Smooth muscle cell (in vitro differentiated cells): ENCODE measurements around the gene CSTPP1. TPM values are rescaled to one million over a fixed set of nuclear protein-coding genes. Genes with fewer than 3 reads are reported as not detected.

Experiments
- DNase-seq: peaks from one replicate; lab custom pipeline; 2025; ENCODE audit not compliant: unreplicated experiment; lab: John Stamatoyannopoulos, UW
- H2AFZ ChIP-seq: fragments of 200-600 bp; sonication (generic); 2 replicates; pipeline ENCODE4 v1.6.0; 2016; ENCODE audit warnings: antibody characterized with exemption, low read depth, mild to moderate bottlenecking
- H3F3A ChIP-seq: fragments of 200-600 bp; sonication (generic); 2 replicates; pipeline ENCODE4 v1.6.0; 2017; ENCODE audit warnings: antibody characterized with exemption, low read depth
- H3K27ac ChIP-seq: fragments of 200-600 bp; sonication (generic); 2 replicates; pipeline ENCODE4 v1.5.1; 2016; ENCODE audit warnings: low read depth, mild to moderate bottlenecking
- H3K27me3 ChIP-seq: fragments of 200-600 bp; sonication (generic); 2 replicates; pipeline ENCODE4 v1.6.1; 2016; ENCODE audit warnings: low read depth, mild to moderate bottlenecking
- H3K36me3 ChIP-seq: fragments of 200-600 bp; sonication (generic); 2 replicates; pipeline ENCODE4 v1.5.1; 2016; ENCODE audit warnings: low read depth
- H3K4me1 ChIP-seq: fragments of 200-600 bp; sonication (generic); 2 replicates; pipeline ENCODE4 v1.5.1; 2016; ENCODE audit warnings: low read depth
- H3K4me2 ChIP-seq: fragments of 200-600 bp; sonication (generic); 2 replicates; pipeline ENCODE4 v1.6.0; 2016; ENCODE audit warnings: mild to moderate bottlenecking
- H3K4me3 ChIP-seq: fragments of 200-600 bp; sonication (generic); 2 replicates; pipeline ENCODE4 v1.5.1; 2016; ENCODE audit warnings: mild to moderate bottlenecking
- H3K79me2 ChIP-seq: fragments of 200-600 bp; sonication (generic); 2 replicates; pipeline ENCODE4 v1.6.0; 2016; ENCODE audit warnings: low read depth, mild to moderate bottlenecking
- H3K9ac ChIP-seq: fragments of 200-600 bp; sonication (generic); 2 replicates; pipeline ENCODE4 v1.6.0; 2016; ENCODE audit warnings: low read depth
- H3K9me3 ChIP-seq: fragments of 200-600 bp; sonication (generic); replicated peaks from 2 replicates; pipeline ENCODE4 v1.5.1; 2016; ENCODE audit warnings: low read depth
- H4K20me1 ChIP-seq: fragments of 200-600 bp; sonication (generic); 2 replicates; pipeline ENCODE4 v1.6.0; 2016; ENCODE audit warnings: low read depth
- CTCF ChIP-seq: fragments of 200-600 bp; sonication (generic); IDR thresholded peaks from 2 replicates; pipeline ENCODE4 v1.5.1; 2017; ENCODE audit warnings: borderline replicate concordance, mild to moderate bottlenecking, antibody characterized with exemption; ENCODE audit not compliant: insufficient read depth, poor library complexity, severe bottlenecking
- WGBS: methylation state at CpG from one replicate; pipeline ENCODE4 v1.1.7; 2016; ENCODE audit warnings: low lambda C conversion rate; 5-methylcytosine and 5-hydroxymethylcytosine counted together
- polyA plus RNA-seq: library from polyadenylated mRNA; unstranded; fragments of >200 nt; fragmentation: Nextera tagmentation; extraction: Ambion mirVana; gene quantifications from 2 replicates; pipeline ENCODE4 v1.2.1, GENCODE V29; 2016
- total RNA-seq: library from RNA; depleted of rRNA; stranded (reverse); fragments of >200 nt; gene quantifications from 2 replicates; pipeline ENCODE4 v1.2.3, GENCODE V29; 2014

CSTPP1 gene
- total and polyA plus RNA-seq, 2 experiments from 2014 or later: 37.4 to 44.8 TPM

GRCh38 chr11:47137476-47137875 lies 200.9 kb downstream of the CSTPP1 start:
- Histone ChIP-seq H3K79me2 (no peaks in the 10 kb centered on the region), H3K4me3 (no peak overlapping the region), H3K9me3 (no peaks in the 10 kb centered on the region), H4K20me1 (peaks cover 11% of the 10 kb centered on the region), H3K4me1 (no peaks in the 10 kb centered on the region), H3K4me2 (no peak overlapping the region), H3K27ac (no peak overlapping the region), H3F3A (no peaks in the 10 kb centered on the region), H3K27me3 (no peaks in the 10 kb centered on the region), H3K9ac (no peak overlapping the region), H3K36me3 (no peaks in the 10 kb centered on the region), H2AFZ (no peak overlapping the region)
- WGBS: 95% methylated on average over 2 of the region's 2 CpGs
- no peak for DNase-seq
- no peak for TF ChIP-seq CTCF

GRCh38 chr11:47139878-47140277 lies 203.3 kb downstream of the CSTPP1 start:
- no peaks in the 10 kb centered on the region for H3K9me3 ChIP-seq
- H3K4me1 ChIP-seq: no peaks in the 10 kb centered on the region
- no peak for DNase-seq
- H3F3A ChIP-seq: peaks cover 4% of the 10 kb centered on the region
- no peak overlapping the region for H3K4me2 ChIP-seq
- TF ChIP-seq CTCF: no peak
- H3K9ac ChIP-seq: no peak overlapping the region
- H2AFZ ChIP-seq: no peak overlapping the region
- H3K4me3 ChIP-seq: no peak overlapping the region
- peaks cover 23% of the 10 kb centered on the region for H4K20me1 ChIP-seq
- H3K27ac ChIP-seq: no peak overlapping the region
- no peaks in the 10 kb centered on the region for H3K27me3 ChIP-seq
- H3K36me3 ChIP-seq: no peaks in the 10 kb centered on the region
- H3K79me2 ChIP-seq: no peaks in the 10 kb centered on the region
- 93% methylated on average over 4 of the region's 4 CpGs for WGBS

GRCh38 chr11:47143322-47143721 lies 206.8 kb downstream of the CSTPP1 start:
- no peaks in the 10 kb centered on the region for H3K36me3 ChIP-seq
- H3K9ac ChIP-seq: no peak overlapping the region
- H3K4me2 ChIP-seq: peak overlapping the region; percentile 57
- H3K4me3 ChIP-seq: no peak overlapping the region
- H4K20me1 ChIP-seq: peaks cover 12% of the 10 kb centered on the region
- H3K4me1 ChIP-seq: no peaks in the 10 kb centered on the region
- TF ChIP-seq CTCF: no peak
- DNase-seq: no peak
- WGBS: 5% methylated on average over 3 of the region's 3 CpGs
- no peaks in the 10 kb centered on the region for H3K79me2 ChIP-seq
- no peaks in the 10 kb centered on the region for H3K27me3 ChIP-seq
- no peaks in the 10 kb centered on the region for H3K9me3 ChIP-seq
- H3F3A ChIP-seq: peaks cover 4% of the 10 kb centered on the region
- no peak overlapping the region for H2AFZ ChIP-seq
- H3K27ac ChIP-seq: peak overlapping the region; percentile 24

- H3K9me3 ChIP-seq: no peaks in the 10 kb centered on the region
- no peak overlapping the region for H3K27ac ChIP-seq
- peaks cover 4% of the 10 kb centered on the region for H3F3A ChIP-seq
- 97% methylated on average over 3 of the region's 3 CpGs for WGBS
- H3K9ac ChIP-seq: no peak overlapping the region
- H3K4me2 ChIP-seq: no peak overlapping the region
- H3K79me2 ChIP-seq: no peaks in the 10 kb centered on the region
- H3K4me1 ChIP-seq: no peaks in the 10 kb centered on the region
- TF ChIP-seq CTCF: no peak
- H3K4me3 ChIP-seq: no peak overlapping the region
- peaks cover 12% of the 10 kb centered on the region for H4K20me1 ChIP-seq
- no peaks in the 10 kb centered on the region for H3K36me3 ChIP-seq
- H2AFZ ChIP-seq: no peak overlapping the region
- no peak for DNase-seq
- H3K27me3 ChIP-seq: no peaks in the 10 kb centered on the region
Observed at GRCh38 chr11:47144541-47144940, 208.0 kb downstream of the CSTPP1 start.
